MCF 10A (cell line): ENCODE measurements around the gene MYL6B. TPM values are rescaled to one million over a fixed set of nuclear protein-coding genes. Genes with fewer than 3 reads are reported as not detected.

Experiments
- BruUV-seq: library from RNA; stranded (reverse); fragments of 400-500 nt; replicated peaks from 2 replicates; lab custom pipeline; 2021; lab: Mats Ljungman, UMichigan
- CTCF ChIA-PET: fragments of 300-600 bp; sonication (Branson Sonifier 250); formaldehyde crosslinking; extraction: SDS; loops from one replicate; lab custom pipeline; 2021; ENCODE audit warnings: antibody characterized with exemption, inconsistent platforms; lab: Yijun Ruan, JAX
- POLR2A ChIA-PET: fragments of 300-600, 350-650 bp; sonication (Branson Sonifier 250); formaldehyde crosslinking; extraction: SDS; loops from one replicate; lab custom pipeline; 2020; ENCODE audit warnings: antibody characterized with exemption, inconsistent platforms; lab: Yijun Ruan, JAX
- DNase-seq: peaks from one replicate; pipeline ENCODE4 v3.0.0-alpha.2; 2018; ENCODE audit not compliant: unreplicated experiment
- H3K27ac Mint-ChIP-seq: one replicate; pipeline ENCODE4 v1.8.0; 2022; ENCODE audit warnings: mild to moderate bottlenecking, low read depth, mixed read lengths; ENCODE audit not compliant: unreplicated experiment
- H3K27me3 Mint-ChIP-seq: one replicate; pipeline ENCODE4 v1.8.0; 2022; ENCODE audit warnings: mixed read lengths; ENCODE audit not compliant: insufficient read depth, unreplicated experiment
- H3K36me3 Mint-ChIP-seq: one replicate; pipeline ENCODE4 v1.8.0; 2022; ENCODE audit warnings: mild to moderate bottlenecking, moderate library complexity, mixed read lengths; ENCODE audit not compliant: insufficient read depth, unreplicated experiment
- H3K4me1 Mint-ChIP-seq: one replicate; pipeline ENCODE4 v1.8.0; 2022; ENCODE audit warnings: mixed read lengths; ENCODE audit not compliant: insufficient read depth, unreplicated experiment
- H3K4me3 Mint-ChIP-seq: one replicate; pipeline ENCODE4 v1.8.0; 2022; ENCODE audit warnings: mild to moderate bottlenecking, moderate library complexity, mixed read lengths; ENCODE audit not compliant: unreplicated experiment
- H3K9me3 Mint-ChIP-seq: one replicate; pipeline ENCODE4 v1.8.0; 2022; ENCODE audit warnings: mixed read lengths; ENCODE audit not compliant: unreplicated experiment
- intact Hi-C: fragments of 100-400 bp; cut with micrococcal nuclease; formaldehyde crosslinking; loops from 2 replicates; pipeline ENCODE4 v1.14.1; 2022
- total RNA-seq: library from RNA; stranded (reverse); gene quantifications from 2 replicates; pipeline ENCODE4 v1.2.3, GENCODE V29; 2022
- TF ChIP-seq, protein P1 (sequence below): fragments of 200-600 bp; IDR thresholded peaks from one replicate; pipeline ENCODE4 v1.8.0; 2022; ENCODE audit warnings: antibody characterized with exemption, mild to moderate bottlenecking; ENCODE audit not compliant: unreplicated experiment

The MYL6B gene
- total RNA-seq, 1 experiment from 2014 or later, result 46.0 TPM

DNA sequence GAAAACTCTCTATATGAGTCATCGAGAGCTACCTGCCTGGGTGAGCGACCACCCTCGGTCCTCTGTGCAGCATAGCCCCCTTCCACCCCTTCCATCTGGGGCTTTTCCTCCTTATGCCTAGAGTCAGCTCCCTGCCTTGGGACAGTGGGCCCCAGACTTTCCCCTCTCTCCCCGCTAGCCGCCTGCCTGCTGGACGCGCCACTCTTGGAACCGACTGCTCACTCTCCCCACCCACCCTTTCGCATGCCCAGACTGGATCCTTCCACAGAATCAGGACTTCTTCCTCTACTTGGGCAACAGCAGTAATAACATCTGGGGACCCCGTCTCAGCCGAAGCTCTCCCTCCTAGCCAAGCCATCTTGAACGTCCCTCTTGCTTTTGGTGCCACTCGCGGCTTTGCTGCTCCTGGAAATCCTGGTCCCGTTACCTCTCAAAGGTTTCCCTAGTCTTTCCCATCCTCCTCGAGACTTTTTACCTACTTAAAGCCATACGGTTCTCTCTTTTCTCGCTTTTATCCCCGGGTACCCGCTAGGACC, 23.6 kb upstream of the MYL6B start:
- Mint-ChIP-seq H3K36me3 (peaks cover 43% of the 10 kb centered on the region), H3K4me1 (peaks cover 26% of the 10 kb centered on the region), H3K9me3 (no peaks in the 10 kb centered on the region), H3K27me3 (no peaks in the 10 kb centered on the region), H3K27ac (peak overlapping the region; percentile 84), H3K4me3 (peak overlapping the region; percentile 84)
- DNase-seq, result peak; percentile 44
- TF ChIP-seq, protein P1, sequence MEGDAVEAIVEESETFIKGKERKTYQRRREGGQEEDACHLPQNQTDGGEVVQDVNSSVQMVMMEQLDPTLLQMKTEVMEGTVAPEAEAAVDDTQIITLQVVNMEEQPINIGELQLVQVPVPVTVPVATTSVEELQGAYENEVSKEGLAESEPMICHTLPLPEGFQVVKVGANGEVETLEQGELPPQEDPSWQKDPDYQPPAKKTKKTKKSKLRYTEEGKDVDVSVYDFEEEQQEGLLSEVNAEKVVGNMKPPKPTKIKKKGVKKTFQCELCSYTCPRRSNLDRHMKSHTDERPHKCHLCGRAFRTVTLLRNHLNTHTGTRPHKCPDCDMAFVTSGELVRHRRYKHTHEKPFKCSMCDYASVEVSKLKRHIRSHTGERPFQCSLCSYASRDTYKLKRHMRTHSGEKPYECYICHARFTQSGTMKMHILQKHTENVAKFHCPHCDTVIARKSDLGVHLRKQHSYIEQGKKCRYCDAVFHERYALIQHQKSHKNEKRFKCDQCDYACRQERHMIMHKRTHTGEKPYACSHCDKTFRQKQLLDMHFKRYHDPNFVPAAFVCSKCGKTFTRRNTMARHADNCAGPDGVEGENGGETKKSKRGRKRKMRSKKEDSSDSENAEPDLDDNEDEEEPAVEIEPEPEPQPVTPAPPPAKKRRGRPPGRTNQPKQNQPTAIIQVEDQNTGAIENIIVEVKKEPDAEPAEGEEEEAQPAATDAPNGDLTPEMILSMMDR, result no peak
- intact Hi-C loops, result loop anchor here (2.0 kb wide), 1 partner anchor 22 kb away; no protein-coding TSS in a partner anchor
- BruUV-seq, result no TSS peak
- ChIA-PET POLR2A (interaction anchor here (0.6 to 5.5 kb wide), 41 partner anchors 9 to 340 kb away, joined by 3 to 165 read pairs (median 6); partner anchors contain the start of genes ANKRD52, COQ10A, ERBB3 and MYL6), CTCF (interaction anchor here (0.6 to 2.3 kb wide), 7 partner anchors 9 to 495 kb away, joined by 3 to 9 read pairs (median 4); partner anchors contain the start of gene SMARCC2)

DNA sequence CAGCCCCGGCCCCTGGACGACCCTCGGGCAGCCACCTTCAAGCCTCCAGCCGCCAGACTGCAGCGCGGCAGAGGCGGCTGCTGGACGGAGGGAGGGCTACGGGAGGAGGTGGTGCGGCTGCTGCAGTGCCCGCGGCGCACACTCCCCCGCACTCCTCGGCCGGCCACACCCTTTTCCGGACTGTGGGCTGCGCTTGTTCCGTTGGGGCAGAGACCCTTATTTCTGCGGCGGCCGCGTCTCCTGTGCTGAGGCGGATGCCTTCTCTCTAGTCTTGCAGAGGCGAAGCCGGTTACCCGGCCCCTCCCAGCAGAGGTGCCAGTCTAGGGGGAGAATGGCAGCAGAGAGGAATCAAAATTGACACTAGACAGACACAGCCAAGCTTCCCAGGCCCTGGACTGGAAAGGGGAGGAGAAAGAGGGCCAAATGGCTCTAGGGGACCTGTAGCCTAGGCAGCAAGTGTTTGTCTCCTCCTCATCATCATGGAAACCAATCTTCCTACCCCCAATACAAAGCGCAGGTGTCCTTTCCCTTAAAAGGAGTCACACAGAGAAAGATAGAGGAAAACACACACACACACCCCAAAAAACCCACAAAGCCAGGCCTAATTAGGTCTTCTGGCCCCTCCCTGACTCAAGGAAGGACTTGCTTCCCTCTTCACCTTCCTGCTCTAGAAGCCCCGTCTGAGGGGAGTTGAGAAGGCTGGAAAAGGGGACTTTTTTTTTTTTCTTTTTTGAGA, 23.0 kb upstream of the MYL6B start:
- TF ChIP-seq, protein P1, result no peak
- H3K4me1 Mint-ChIP-seq, result peaks cover 26% of the 10 kb centered on the region
- BruUV-seq, result no TSS peak
- intact Hi-C loops, result loop anchor here (2.0 kb wide), 1 partner anchor 21 kb away; no protein-coding TSS in a partner anchor
- ChIA-PET CTCF (interaction anchor here (0.9 to 2.7 kb wide), 6 partner anchors 10 to 129 kb away, joined by 3 to 11 read pairs (median 5); partner anchors contain the start of genes SMARCC2 and ZC3H10), POLR2A (interaction anchor here (0.9 to 5.5 kb wide), 18 partner anchors 8 to 340 kb away, joined by 3 to 165 read pairs (median 12); partner anchors contain the start of genes ERBB3, MYL6, MYL6B and PA2G4)
- no peaks in the 10 kb centered on the region for H3K9me3 Mint-ChIP-seq
- peak; percentile 61 for DNase-seq
- H3K36me3 Mint-ChIP-seq, result peaks cover 49% of the 10 kb centered on the region
- H3K27me3 Mint-ChIP-seq, result no peaks in the 10 kb centered on the region
- H3K4me3 Mint-ChIP-seq, result peak overlapping the region; percentile 84
- H3K27ac Mint-ChIP-seq, result peak overlapping the region; percentile 84

DNA sequence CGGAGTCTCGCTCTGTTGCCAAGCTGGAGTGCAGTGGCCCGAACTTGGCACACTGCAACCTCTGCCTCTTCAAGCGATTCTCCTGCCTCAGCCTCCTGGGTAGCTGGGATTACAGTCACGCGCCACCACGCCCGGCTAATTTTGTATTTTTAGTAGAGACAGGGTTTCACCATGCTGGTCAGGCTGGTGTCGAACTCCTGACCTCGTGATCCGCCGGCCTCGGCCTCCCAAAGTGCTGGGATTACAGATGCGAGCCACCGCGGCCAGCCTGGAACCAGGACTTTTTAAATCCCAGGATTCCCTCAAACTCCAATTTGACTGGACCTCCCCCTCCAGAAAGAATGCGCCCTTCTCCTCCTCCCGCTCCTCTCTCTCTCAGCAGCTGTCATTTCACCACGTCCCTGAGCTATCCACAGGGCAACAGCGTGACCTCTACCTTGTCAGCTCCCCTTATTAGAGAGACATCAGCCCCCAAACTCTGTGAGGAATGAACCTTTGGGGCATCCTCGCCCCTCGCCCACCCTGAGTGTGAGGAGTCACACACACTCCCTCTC, 22.4 kb upstream of the MYL6B start:
- POLR2A ChIA-PET, result interaction anchor here (1.1 to 5.5 kb wide), 6 partner anchors 10 to 59 kb away, joined by 5 to 165 read pairs (median 52); partner anchors contain the start of genes MYL6, MYL6B, RPL41 and SMARCC2
- BruUV-seq, result no TSS peak
- peak overlapping the region; percentile 84 for H3K27ac Mint-ChIP-seq
- TF ChIP-seq, protein P1, result no peak
- no peaks in the 10 kb centered on the region for H3K27me3 Mint-ChIP-seq
- CTCF ChIA-PET, result interaction anchor here (0.6 to 2.7 kb wide), 6 partner anchors 10 to 60 kb away, joined by 3 to 11 read pairs (median 5); partner anchors contain the start of genes SMARCC2 and ZC3H10
- peaks cover 53% of the 10 kb centered on the region for H3K36me3 Mint-ChIP-seq
- DNase-seq, result no peak
- peaks cover 26% of the 10 kb centered on the region for H3K4me1 Mint-ChIP-seq
- H3K4me3 Mint-ChIP-seq, result peak overlapping the region; percentile 84
- intact Hi-C loops, result loop anchor here (2.0 kb wide), 1 partner anchor 21 kb away; no protein-coding TSS in a partner anchor
- H3K9me3 Mint-ChIP-seq, result no peaks in the 10 kb centered on the region
